RWPE2 (cell line): ENCODE measurements around the gene DRGX.

Source experiments
- ATAC-seq: fragments of 200-7000 bp; cut with Tn5 transposase; 3 replicates; pipeline ENCODE4 v1.9.1; 2021; ENCODE audit warnings: low read depth
- DNase-seq: peaks from one replicate; pipeline ENCODE4 v3.0.0-alpha.2; 2020; ENCODE audit warnings: low spot score
- H3K27ac ChIP-seq: fragments of 450-650 bp; 2 replicates; pipeline ENCODE4 v1.5.1; 2017; ENCODE audit warnings: mild to moderate bottlenecking; ENCODE audit not compliant: poor library complexity, severe bottlenecking
- H3K27me3 ChIP-seq: fragments of 250-450 bp; sonication (Bioruptor Pico); 2 replicates; pipeline ENCODE4 v1.5.1; 2021; ENCODE audit warnings: mild to moderate bottlenecking, moderate library complexity; ENCODE audit not compliant: insufficient read depth, poor library complexity, severe bottlenecking
- H3K36me3 ChIP-seq: fragments of 250-450 bp; sonication (Bioruptor Pico); 2 replicates; pipeline ENCODE4 v1.5.1; 2020; ENCODE audit warnings: low read depth, mild to moderate bottlenecking, moderate library complexity
- H3K4me1 ChIP-seq: fragments of 250-450 bp; sonication (Bioruptor Pico); 2 replicates; pipeline ENCODE4 v1.5.1; 2021; ENCODE audit warnings: mild to moderate bottlenecking, moderate library complexity; ENCODE audit not compliant: insufficient read depth, poor library complexity, severe bottlenecking
- H3K4me3 ChIP-seq: fragments of 250-450 bp; sonication (Bioruptor Pico); 2 replicates; pipeline ENCODE4 v1.5.1; 2021; ENCODE audit warnings: mild to moderate bottlenecking, moderate library complexity; ENCODE audit not compliant: severe bottlenecking
- H3K9me3 ChIP-seq: fragments of 250-450 bp; sonication (Bioruptor Pico); 2 replicates; pipeline ENCODE4 v1.5.1; 2021; ENCODE audit warnings: mild to moderate bottlenecking, moderate library complexity; ENCODE audit not compliant: severe bottlenecking
- CTCF ChIP-seq: fragments of 450-650 bp; IDR thresholded peaks from one replicate; pipeline ENCODE4 v1.5.1; 2017; ENCODE audit warnings: mild to moderate bottlenecking, moderate library complexity; ENCODE audit not compliant: poor library complexity, severe bottlenecking

DRGX gene

GRCh38 chr10:49333192-49333591 is 62.7 kb downstream of the DRGX start:
- Histone ChIP-seq H3K4me3 (no peak overlapping the region), H3K27ac (no peak overlapping the region), H3K9me3 (no peaks in the 10 kb centered on the region), H3K36me3 (no peaks in the 10 kb centered on the region), H3K27me3 (no peaks in the 10 kb centered on the region), H3K4me1 (no peaks in the 10 kb centered on the region)
- ATAC-seq (no peak), DNase-seq (no peak)
- TF ChIP-seq CTCF = no peak

GRCh38 chr10:49332768-49333167 is 63.1 kb downstream of the DRGX start:
- Histone ChIP-seq H3K27ac (no peak overlapping the region), H3K27me3 (no peaks in the 10 kb centered on the region), H3K36me3 (no peaks in the 10 kb centered on the region), H3K9me3 (no peaks in the 10 kb centered on the region), H3K4me3 (no peak overlapping the region), H3K4me1 (no peaks in the 10 kb centered on the region)
- no peak for TF ChIP-seq CTCF
- DNase-seq (no peak), ATAC-seq (no peak)

DNA sequence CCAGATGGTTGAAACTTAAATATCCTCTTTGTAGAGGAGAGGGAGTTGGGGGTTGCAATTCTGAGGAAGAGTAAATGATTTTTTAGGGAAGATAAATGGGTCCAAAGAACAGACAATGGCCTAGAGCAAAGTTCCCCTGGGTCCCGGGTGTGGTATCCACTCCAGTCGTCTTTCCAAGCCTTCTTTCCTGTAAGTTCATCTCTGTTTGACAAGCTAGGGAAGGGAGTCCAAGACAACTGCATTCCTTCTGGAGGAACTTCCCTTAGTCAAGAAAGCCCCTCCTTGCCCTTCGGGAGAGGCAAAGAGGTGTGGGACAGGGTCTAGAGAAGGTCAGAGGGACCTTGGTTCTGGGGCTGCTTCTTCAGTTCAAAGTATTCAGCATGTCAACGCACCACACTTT is 63.6 kb downstream of the DRGX start:
- DNase-seq = no peak

DNA sequence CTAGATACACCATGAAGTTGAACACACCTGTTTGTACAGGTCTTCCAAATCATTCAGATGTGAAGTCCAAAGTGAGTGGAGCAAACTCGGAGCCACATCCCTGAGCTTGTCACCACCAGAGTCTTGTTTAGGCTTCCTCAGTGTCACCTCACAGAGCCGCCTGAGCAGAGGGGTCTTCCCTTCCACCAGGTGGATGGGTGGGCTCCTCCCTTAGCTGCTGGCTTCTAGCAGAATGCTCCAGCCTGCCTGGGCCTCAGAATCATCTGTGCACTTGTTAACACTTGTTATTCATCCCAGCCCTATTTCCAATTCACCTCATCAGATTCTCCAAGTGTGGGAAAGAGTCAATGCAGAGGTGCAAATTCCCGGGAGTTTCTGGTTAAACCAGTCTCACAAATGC is 64.5 kb downstream of the DRGX start:
- Histone ChIP-seq H3K4me1 (no peaks in the 10 kb centered on the region), H3K36me3 (no peaks in the 10 kb centered on the region), H3K27ac (no peak overlapping the region), H3K9me3 (no peaks in the 10 kb centered on the region), H3K27me3 (no peaks in the 10 kb centered on the region), H3K4me3 (no peak overlapping the region)
- DNase-seq (no peak), ATAC-seq (no peak)
- no peak for TF ChIP-seq CTCF

More for the DNA sequence above, 63.6 kb downstream of the DRGX start:
- Histone ChIP-seq H3K27ac (no peak overlapping the region), H3K4me3 (no peak overlapping the region), H3K36me3 (no peaks in the 10 kb centered on the region), H3K9me3 (no peaks in the 10 kb centered on the region), H3K27me3 (no peaks in the 10 kb centered on the region), H3K4me1 (no peaks in the 10 kb centered on the region)
- no peak for TF ChIP-seq CTCF
- no peak for ATAC-seq

- ATAC-seq (no peak), DNase-seq (no peak)
- Histone ChIP-seq H3K9me3 (no peaks in the 10 kb centered on the region), H3K27ac (no peak overlapping the region), H3K36me3 (no peaks in the 10 kb centered on the region), H3K4me3 (no peak overlapping the region), H3K4me1 (no peaks in the 10 kb centered on the region), H3K27me3 (no peaks in the 10 kb centered on the region)
- TF ChIP-seq CTCF = no peak
These were observed 65.7 kb downstream of the DRGX start for GRCh38 chr10:49330127-49330665.
